ENCODE measurements around the gene JPT1. TPM values are rescaled to one million over a fixed set of nuclear protein-coding genes. Genes with fewer than 3 reads are reported as not detected.

JPT1 gene
- total RNA-seq, 1 experiment from 2014 or later, result 341 TPM

GRCh38 chr17:75181608-75182318 lies 27.5 kb upstream of the JPT1 start:
- ATAC-seq (no peak), DNase-seq (ENCODE audit: low spot score) (no peak)
- ChIA-PET CTCF (interaction anchor here (1.6 kb wide), 1 partner anchor 59 kb away, joined by 3 read pairs; no protein-coding TSS in a partner anchor), POLR2A (no interaction called here)
- Mint-ChIP-seq H3K9me3 (no peaks in the 10 kb centered on the region), H3K27ac (peak overlapping the region; percentile 54), H3K4me1 (peaks cover 26% of the 10 kb centered on the region), H3K4me3 (peak overlapping the region; percentile 92), H3K36me3 (peaks cover 33% of the 10 kb centered on the region), H3K27me3 (ENCODE audit: low read depth) (no peaks in the 10 kb centered on the region)
- no peak for TF ChIP-seq FOXK1 (CRISPR knock-in tag; IDR thresholded peaks at IDR 0.05)
- TF ChIP-seq CTCF (IDR thresholded peaks at IDR 0.05), result no peak
- no peak for TF ChIP-seq TP53 (CRISPR knock-in tag; IDR thresholded peaks at IDR 0.05)
- TF ChIP-seq ARID4B (CRISPR knock-in tag; IDR thresholded peaks at IDR 0.05; ENCODE audit: borderline replicate concordance), result peak; percentile 24; the same call in 1 of the 2 replicates
- TF ChIP-seq CBFB (CRISPR knock-in tag; IDR thresholded peaks at IDR 0.05; ENCODE audit: low read depth), result no peak
- no peak for TF ChIP-seq ZNF219 (CRISPR knock-in tag; IDR thresholded peaks at IDR 0.05; ENCODE audit: borderline replicate concordance)
- TF ChIP-seq NR1H2 (CRISPR knock-in tag; IDR thresholded peaks at IDR 0.05), result no peak
- no peak for TF ChIP-seq ATF3 (CRISPR knock-in tag; conservative IDR thresholded peaks at IDR 0.05)
- no peak for TF ChIP-seq HMGA2 (CRISPR knock-in tag; IDR thresholded peaks at IDR 0.05)

DNA sequence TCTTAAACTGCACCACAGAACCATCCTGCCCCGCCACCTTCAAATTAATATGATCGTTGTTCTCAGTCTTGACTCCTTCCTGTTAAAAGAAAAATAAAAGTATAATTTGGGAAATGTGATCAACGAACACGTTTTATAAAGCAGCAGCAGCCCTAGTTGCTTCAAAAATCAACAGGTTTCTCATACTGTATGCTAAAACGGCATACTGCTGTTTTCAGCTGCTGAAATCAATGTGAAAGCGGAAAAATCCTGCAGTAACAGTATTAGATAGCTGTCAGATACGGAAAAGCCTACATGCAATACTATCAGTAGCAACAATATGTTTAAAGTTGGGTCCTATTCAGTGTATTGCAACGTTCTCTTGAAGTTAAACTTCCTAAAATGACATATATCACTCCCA lies 26.8 kb upstream of the JPT1 start:
- H3K4me1 Mint-ChIP-seq, result peaks cover 26% of the 10 kb centered on the region
- peaks cover 36% of the 10 kb centered on the region for H3K36me3 Mint-ChIP-seq
- H3K9me3 Mint-ChIP-seq, result no peaks in the 10 kb centered on the region
- CTCF ChIA-PET, result interaction anchor here (1.1 to 1.6 kb wide), 3 partner anchors 9 to 59 kb away, joined by 3 to 5 read pairs (median 3); no protein-coding TSS in a partner anchor
- H3K27me3 Mint-ChIP-seq (ENCODE audit: low read depth), result no peaks in the 10 kb centered on the region
- no peak for DNase-seq (ENCODE audit: low spot score)
- H3K27ac Mint-ChIP-seq, result peak overlapping the region; percentile 54
- ATAC-seq, result no peak
- peak overlapping the region; percentile 92 for H3K4me3 Mint-ChIP-seq
- POLR2A ChIA-PET, result no interaction called here
- TF ChIP-seq ZNF219 (CRISPR knock-in tag; IDR thresholded peaks at IDR 0.05; ENCODE audit: borderline replicate concordance) (no peak), GABPB1 (CRISPR knock-in tag; IDR thresholded peaks at IDR 0.05) (no peak), ZNF121 (CRISPR knock-in tag; IDR thresholded peaks at IDR 0.05) (no peak), MYBL2 (CRISPR knock-in tag; IDR thresholded peaks at IDR 0.05) (no peak), FOXP4 (CRISPR knock-in tag; IDR thresholded peaks at IDR 0.05) (no peak), ZNF416 (CRISPR knock-in tag; IDR thresholded peaks at IDR 0.05) (no peak), ZNF671 (CRISPR knock-in tag; IDR thresholded peaks at IDR 0.05) (no peak), ARID4B (CRISPR knock-in tag; IDR thresholded peaks at IDR 0.05; ENCODE audit: borderline replicate concordance) (no peak), GRHL2 (CRISPR knock-in tag; IDR thresholded peaks at IDR 0.05; ENCODE audit: insufficient replicate concordance, severe bottlenecking) (no peak), E2F1 (CRISPR knock-in tag; IDR thresholded peaks at IDR 0.05) (no peak), RORB (CRISPR knock-in tag; IDR thresholded peaks at IDR 0.05) (no peak), SMAD3 (CRISPR knock-in tag; IDR thresholded peaks at IDR 0.05; ENCODE audit: borderline replicate concordance) (no peak), NR1H2 (CRISPR knock-in tag; IDR thresholded peaks at IDR 0.05) (no peak)
- TF ChIP-seq, protein P1, sequence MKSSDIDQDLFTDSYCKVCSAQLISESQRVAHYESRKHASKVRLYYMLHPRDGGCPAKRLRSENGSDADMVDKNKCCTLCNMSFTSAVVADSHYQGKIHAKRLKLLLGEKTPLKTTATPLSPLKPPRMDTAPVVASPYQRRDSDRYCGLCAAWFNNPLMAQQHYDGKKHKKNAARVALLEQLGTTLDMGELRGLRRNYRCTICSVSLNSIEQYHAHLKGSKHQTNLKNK (CRISPR knock-in tag; IDR thresholded peaks at IDR 0.05), result no peak
